Lower lobe of right lung (tissue), 2 donors: ENCODE results near the gene PIK3R3. TPM values are rescaled to one million over a fixed set of nuclear protein-coding genes. Genes with fewer than 3 reads are reported as not detected.
A peak's percentile ranks its signal among the peaks of the same experiment; 100 is the strongest.

Experiments
- ATAC-seq, 2 donors: fragments of 200-7000 bp; cut with Tn5 transposase; one replicate each; pipeline ENCODE4 v1.9.1; 2020 to 2022; ENCODE audit warnings: mild to moderate bottlenecking in 2 of 2, moderate library complexity in 2 of 2
- DNase-seq: peaks from one replicate; pipeline ENCODE4 v3.0.0-alpha.2; 2020
- H3K27ac ChIP-seq: fragments of 200-600 bp; one replicate; pipeline ENCODE4 v1.8.0; 2022
- H3K27me3 ChIP-seq: fragments of 200-600 bp; one replicate; pipeline ENCODE4 v1.8.0; 2022; ENCODE audit warnings: low read depth
- H3K36me3 ChIP-seq: fragments of 200-600 bp; one replicate; pipeline ENCODE4 v1.8.0; 2022; ENCODE audit warnings: mild to moderate bottlenecking
- H3K4me1 ChIP-seq: fragments of 200-600 bp; one replicate; pipeline ENCODE4 v1.8.0; 2022
- H3K4me3 ChIP-seq: fragments of 200-600 bp; one replicate; pipeline ENCODE4 v1.8.0; 2022; ENCODE audit warnings: mild to moderate bottlenecking
- H3K9me3 ChIP-seq: fragments of 200-600 bp; one replicate; pipeline ENCODE4 v1.8.0; 2022
- intact Hi-C: fragments of 100-400 bp; cut with DNase I; formaldehyde crosslinking; loops from one replicate; pipeline ENCODE4 v1.11.0; 2022
- total RNA-seq: library from RNA; stranded (reverse); fragmentation: NEBNext Ultra II Directional; extraction: Animal tissue kit (Norgen Biotek cat#: 25700); gene quantifications from one replicate; pipeline ENCODE4 v1.2.1, GENCODE V29; 2021
- TF ChIP-seq, protein P1 (sequence below): fragments of 200-600 bp; IDR thresholded peaks from one replicate; pipeline ENCODE4 v1.8.0; 2022; ENCODE audit warnings: antibody characterized with exemption, mild to moderate bottlenecking
- donor health status: DM: no; HTN: yes; CAD: no; lungs with severe emphysema.

Gene PIK3R3
- total RNA-seq, 1 donor from 2014 or later = 39.2 TPM

GRCh38 chr1:46020010-46020409, 112.4 kb downstream of the PIK3R3 start:
- TF ChIP-seq, protein P1, sequence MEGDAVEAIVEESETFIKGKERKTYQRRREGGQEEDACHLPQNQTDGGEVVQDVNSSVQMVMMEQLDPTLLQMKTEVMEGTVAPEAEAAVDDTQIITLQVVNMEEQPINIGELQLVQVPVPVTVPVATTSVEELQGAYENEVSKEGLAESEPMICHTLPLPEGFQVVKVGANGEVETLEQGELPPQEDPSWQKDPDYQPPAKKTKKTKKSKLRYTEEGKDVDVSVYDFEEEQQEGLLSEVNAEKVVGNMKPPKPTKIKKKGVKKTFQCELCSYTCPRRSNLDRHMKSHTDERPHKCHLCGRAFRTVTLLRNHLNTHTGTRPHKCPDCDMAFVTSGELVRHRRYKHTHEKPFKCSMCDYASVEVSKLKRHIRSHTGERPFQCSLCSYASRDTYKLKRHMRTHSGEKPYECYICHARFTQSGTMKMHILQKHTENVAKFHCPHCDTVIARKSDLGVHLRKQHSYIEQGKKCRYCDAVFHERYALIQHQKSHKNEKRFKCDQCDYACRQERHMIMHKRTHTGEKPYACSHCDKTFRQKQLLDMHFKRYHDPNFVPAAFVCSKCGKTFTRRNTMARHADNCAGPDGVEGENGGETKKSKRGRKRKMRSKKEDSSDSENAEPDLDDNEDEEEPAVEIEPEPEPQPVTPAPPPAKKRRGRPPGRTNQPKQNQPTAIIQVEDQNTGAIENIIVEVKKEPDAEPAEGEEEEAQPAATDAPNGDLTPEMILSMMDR = no peak
- ATAC-seq (peak; percentile 35 to 59), DNase-seq (no peak)
- no peak overlapping the region for H3K27ac ChIP-seq
- no peaks in the 10 kb centered on the region for H3K27me3 ChIP-seq
- H3K4me3 ChIP-seq = no peak overlapping the region
- peaks cover 8% of the 10 kb centered on the region for H3K4me1 ChIP-seq
- peaks cover 25% of the 10 kb centered on the region for H3K36me3 ChIP-seq
- intact Hi-C loops = no loop called here
- no peaks in the 10 kb centered on the region for H3K9me3 ChIP-seq

DNA sequence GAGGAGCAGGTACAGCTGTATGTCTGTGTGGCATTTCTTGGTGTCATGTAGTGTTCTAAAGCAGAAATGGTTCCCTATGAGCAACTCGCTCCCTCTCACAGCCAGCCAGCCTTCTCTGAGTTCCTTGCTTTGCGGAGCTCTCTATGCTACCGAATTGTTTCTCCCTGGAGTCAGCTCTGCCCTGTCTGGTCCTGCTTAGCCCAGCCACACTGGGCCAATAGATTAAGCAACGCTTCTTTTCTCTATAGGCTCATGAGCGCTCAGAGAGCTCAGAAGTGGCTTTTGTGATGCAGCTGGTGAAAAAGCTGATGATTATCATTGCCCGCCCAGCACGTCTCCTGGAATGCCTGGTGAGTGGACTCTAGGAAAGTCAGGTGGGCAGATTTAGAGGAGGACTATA, 113.1 kb downstream of the PIK3R3 start:
- TF ChIP-seq, protein P1 = no peak
- H3K27ac ChIP-seq = no peak overlapping the region
- no peak for ATAC-seq
- H3K36me3 ChIP-seq = peaks cover 25% of the 10 kb centered on the region
- peaks cover 8% of the 10 kb centered on the region for H3K4me1 ChIP-seq
- no peaks in the 10 kb centered on the region for H3K27me3 ChIP-seq
- H3K9me3 ChIP-seq = no peaks in the 10 kb centered on the region
- intact Hi-C loops = no loop called here
- no peak overlapping the region for H3K4me3 ChIP-seq
- DNase-seq = no peak

DNA sequence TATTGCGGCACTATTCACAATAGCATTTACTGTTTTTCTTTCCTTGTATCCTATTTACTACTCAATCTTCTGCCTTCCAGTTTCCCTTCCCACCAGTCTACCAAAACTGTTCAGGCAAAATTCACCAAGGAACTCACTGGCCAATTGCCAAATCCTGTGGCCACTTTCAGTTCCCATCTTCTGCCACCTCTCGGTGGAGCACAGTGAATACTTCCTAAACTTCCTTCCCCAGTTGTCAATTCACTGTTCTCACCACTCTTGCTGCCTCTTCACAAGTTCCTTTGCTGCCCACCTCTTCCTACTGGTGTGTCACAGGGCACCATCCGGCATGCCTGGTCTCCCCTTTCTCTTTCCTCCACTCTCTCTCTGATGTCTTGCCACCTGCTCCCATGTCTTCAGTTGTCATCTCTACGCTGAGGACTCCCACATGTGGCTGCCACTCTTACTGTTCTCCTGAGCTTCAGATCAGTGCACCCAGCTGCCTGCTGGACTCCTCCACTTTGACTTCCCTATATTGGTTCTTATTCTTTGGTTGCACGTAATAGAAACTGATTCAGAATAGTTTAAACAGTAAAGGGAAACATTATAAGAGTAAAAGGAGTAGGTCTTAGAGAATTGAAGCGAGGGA, 114.4 kb downstream of the PIK3R3 start:
- DNase-seq (no peak), ATAC-seq (peak; percentile 43 to 61)
- Histone ChIP-seq H3K27me3 (no peaks in the 10 kb centered on the region), H3K4me3 (no peak overlapping the region), H3K27ac (no peak overlapping the region), H3K36me3 (peaks cover 12% of the 10 kb centered on the region), H3K4me1 (peaks cover 8% of the 10 kb centered on the region), H3K9me3 (no peaks in the 10 kb centered on the region)
- TF ChIP-seq, protein P1 = no peak
- intact Hi-C loops = no loop called here

- DNase-seq = no peak
- Histone ChIP-seq H3K9me3 (no peaks in the 10 kb centered on the region), H3K27me3 (no peaks in the 10 kb centered on the region), H3K27ac (no peak overlapping the region), H3K4me3 (no peak overlapping the region), H3K36me3 (peaks cover 21% of the 10 kb centered on the region), H3K4me1 (peaks cover 5% of the 10 kb centered on the region)
- ATAC-seq = no peak
- intact Hi-C loops = no loop called here
- TF ChIP-seq, protein P1 = no peak
Observed at GRCh38 chr1:46013581-46013980, 118.8 kb downstream of the PIK3R3 start.

DNA sequence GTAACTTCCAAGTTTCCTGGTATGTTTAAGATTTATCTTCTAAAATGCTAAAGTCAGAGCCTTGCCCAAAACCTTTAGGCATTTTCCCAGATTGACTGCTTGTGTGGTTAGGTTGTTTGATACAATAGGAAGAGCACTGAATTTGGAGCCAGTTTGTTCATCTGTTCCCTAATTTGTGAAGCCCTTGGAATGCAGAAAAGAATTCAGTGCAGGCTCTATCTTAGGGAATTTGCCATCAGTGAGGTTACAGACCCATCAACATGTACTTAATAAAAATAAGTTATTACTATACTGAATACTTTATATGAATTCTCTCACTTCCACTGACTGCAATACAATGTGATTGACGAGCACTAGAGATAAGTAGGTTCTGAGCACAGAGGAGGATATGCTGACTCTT, 120.2 kb downstream of the PIK3R3 start:
- peaks cover 34% of the 10 kb centered on the region for H3K36me3 ChIP-seq
- ATAC-seq = no peak
- TF ChIP-seq, protein P1 = no peak
- H3K4me1 ChIP-seq = no peaks in the 10 kb centered on the region
- no peak for DNase-seq
- H3K27ac ChIP-seq = no peak overlapping the region
- H3K4me3 ChIP-seq = no peak overlapping the region
- no peaks in the 10 kb centered on the region for H3K27me3 ChIP-seq
- no peaks in the 10 kb centered on the region for H3K9me3 ChIP-seq
- intact Hi-C loops = no loop called here
